Effector memory CD4-positive, alpha-beta T cell (primary cell): Measurements from ENCODE around the gene SEC14L5.

Source experiments
- DNase-seq, 3 donors: peaks; one replicate each; pipeline ENCODE4 v3.0.0-alpha.2; 2020
- H3K27ac ChIP-seq: 2 replicates; pipeline ENCODE4 v1.7.0; 2013; ENCODE audit warnings: mild to moderate bottlenecking, low read length, moderate library complexity; ENCODE audit not compliant: insufficient read depth, poor library complexity, severe bottlenecking
- H3K27me3 ChIP-seq: replicated peaks from 2 replicates; pipeline ENCODE4 v1.7.0; 2013; ENCODE audit warnings: mild to moderate bottlenecking, low read length; ENCODE audit not compliant: insufficient read depth, control insufficient read depth, poor library complexity, severe bottlenecking
- H3K36me3 ChIP-seq: 2 replicates; pipeline ENCODE4 v1.7.0; 2013; ENCODE audit warnings: mild to moderate bottlenecking, low read length, moderate library complexity; ENCODE audit not compliant: control insufficient read depth, insufficient read depth
- H3K4me1 ChIP-seq: 2 replicates; pipeline ENCODE4 v1.7.0; 2013; ENCODE audit warnings: low read length, mild to moderate bottlenecking; ENCODE audit not compliant: control insufficient read depth, insufficient read depth, poor library complexity, severe bottlenecking
- H3K4me3 ChIP-seq: 2 replicates; pipeline ENCODE4 v1.7.0; 2013; ENCODE audit warnings: low read length, low read depth, mild to moderate bottlenecking; ENCODE audit not compliant: insufficient read depth, poor library complexity, severe bottlenecking
- H3K9me3 ChIP-seq: 2 replicates; pipeline ENCODE4 v1.7.0; 2013; ENCODE audit warnings: mild to moderate bottlenecking, low read length, moderate library complexity; ENCODE audit not compliant: control insufficient read depth

SEC14L5 gene

GRCh38 chr16:4917117-4917516, 41.0 kb upstream of the SEC14L5 start:
- H3K36me3 ChIP-seq, result no peaks in the 10 kb centered on the region
- no peak overlapping the region for H3K4me3 ChIP-seq
- H3K27ac ChIP-seq, result no peak overlapping the region
- DNase-seq, result no peak
- H3K4me1 ChIP-seq, result no peaks in the 10 kb centered on the region
- no peaks in the 10 kb centered on the region for H3K9me3 ChIP-seq
- no peaks in the 10 kb centered on the region for H3K27me3 ChIP-seq

GRCh38 chr16:4918781-4919251, 39.3 kb upstream of the SEC14L5 start:
- Histone ChIP-seq H3K4me1 (no peaks in the 10 kb centered on the region), H3K4me3 (no peak overlapping the region)
- DNase-seq, result no peak

DNA sequence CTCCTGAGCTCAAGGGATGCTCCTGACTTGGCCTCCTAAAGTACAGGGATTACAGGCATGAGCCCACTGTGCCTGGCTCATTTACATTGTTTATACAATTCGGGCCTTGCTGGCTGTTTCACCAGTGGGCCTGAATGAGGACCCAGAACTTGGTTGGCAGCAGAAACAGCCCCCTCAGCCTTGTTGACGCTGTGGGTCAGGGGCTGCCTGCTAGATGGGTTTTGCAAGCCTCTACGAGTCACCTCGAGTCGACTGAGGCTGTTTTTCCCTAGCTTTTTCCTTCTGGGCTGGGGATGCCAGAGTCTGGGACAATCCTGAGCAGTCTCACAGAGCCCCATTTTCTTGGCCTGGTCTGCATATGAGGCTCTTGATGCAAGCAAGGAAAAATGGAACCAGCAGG, 37.3 kb upstream of the SEC14L5 start:
- H3K36me3 ChIP-seq, result no peaks in the 10 kb centered on the region
- no peak overlapping the region for H3K4me3 ChIP-seq
- H3K27me3 ChIP-seq, result no peaks in the 10 kb centered on the region
- H3K27ac ChIP-seq, result no peak overlapping the region
- no peak for DNase-seq
- no peaks in the 10 kb centered on the region for H3K9me3 ChIP-seq
- no peaks in the 10 kb centered on the region for H3K4me1 ChIP-seq

More at GRCh38 chr16:4918781-4919251, 39.3 kb upstream of the SEC14L5 start:
- Histone ChIP-seq H3K27ac (no peak overlapping the region), H3K27me3 (no peaks in the 10 kb centered on the region), H3K9me3 (no peaks in the 10 kb centered on the region), H3K36me3 (no peaks in the 10 kb centered on the region)

DNA sequence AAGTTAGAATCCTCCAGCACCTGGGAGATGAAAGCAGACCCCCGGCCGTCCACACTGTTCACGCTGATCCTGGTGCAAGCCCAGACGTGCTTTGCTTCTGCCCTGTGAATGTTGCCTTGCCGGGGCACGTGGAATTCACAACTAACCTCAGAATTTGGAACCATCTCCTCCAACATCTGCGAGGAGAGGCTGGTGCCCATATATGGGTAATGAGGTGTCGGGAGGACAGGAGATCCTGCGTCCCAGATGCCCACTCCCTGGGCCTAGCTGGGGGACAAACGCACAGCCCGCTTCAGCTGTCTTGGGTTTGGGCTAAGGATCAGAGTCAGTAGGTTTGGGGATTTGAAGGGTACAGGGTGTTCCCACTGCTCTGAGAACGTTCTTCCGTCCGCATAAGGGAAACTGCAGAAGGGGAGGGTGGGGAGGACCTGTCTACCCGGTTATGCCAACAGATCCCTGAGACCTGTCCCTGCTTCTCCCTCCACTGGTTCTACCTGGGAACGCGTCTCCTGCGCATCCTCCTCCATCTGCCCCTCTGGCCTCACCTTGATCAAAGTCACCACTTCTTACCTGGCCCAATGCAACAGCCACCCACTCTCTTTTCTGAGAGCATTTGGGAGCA, 35.3 kb upstream of the SEC14L5 start:
- DNase-seq, result no peak
- H3K4me1 ChIP-seq, result no peaks in the 10 kb centered on the region
- no peak overlapping the region for H3K27ac ChIP-seq
- no peaks in the 10 kb centered on the region for H3K36me3 ChIP-seq
- no peaks in the 10 kb centered on the region for H3K27me3 ChIP-seq
- H3K4me3 ChIP-seq, result no peak overlapping the region
- H3K9me3 ChIP-seq, result peaks cover 7% of the 10 kb centered on the region

DNA sequence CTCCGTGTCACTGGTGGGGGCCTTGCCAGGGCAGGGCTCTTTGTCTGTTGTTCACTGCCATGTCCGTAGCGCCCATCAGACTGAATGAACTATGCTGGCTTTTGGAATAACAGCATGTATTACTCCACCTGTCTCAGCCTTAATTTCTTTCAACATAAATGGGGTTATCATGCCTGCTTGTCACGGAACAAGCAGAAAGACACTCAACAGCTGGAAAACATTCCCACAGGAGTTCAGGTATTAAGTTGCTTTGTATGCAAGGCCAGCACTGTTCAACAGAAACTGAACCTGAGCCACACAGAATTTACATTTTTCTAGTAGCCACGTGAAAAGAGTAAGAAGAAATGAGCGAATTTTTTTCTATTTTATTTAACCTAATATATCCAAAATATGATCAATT, 34.3 kb upstream of the SEC14L5 start:
- DNase-seq, result no peak
- Histone ChIP-seq H3K4me3 (no peak overlapping the region), H3K4me1 (no peaks in the 10 kb centered on the region), H3K27me3 (no peaks in the 10 kb centered on the region), H3K36me3 (no peaks in the 10 kb centered on the region), H3K9me3 (peaks cover 7% of the 10 kb centered on the region), H3K27ac (no peak overlapping the region)

- H3K36me3 ChIP-seq, result no peaks in the 10 kb centered on the region
- H3K27me3 ChIP-seq, result no peaks in the 10 kb centered on the region
- no peak overlapping the region for H3K4me3 ChIP-seq
- no peak for DNase-seq
- H3K4me1 ChIP-seq, result no peaks in the 10 kb centered on the region
- no peak overlapping the region for H3K27ac ChIP-seq
- peaks cover 7% of the 10 kb centered on the region for H3K9me3 ChIP-seq
Measured at GRCh38 chr16:4924593-4925292, 33.4 kb upstream of the SEC14L5 start.

GRCh38 chr16:4925293-4925607, 32.9 kb upstream of the SEC14L5 start:
- Histone ChIP-seq H3K4me3 (no peak overlapping the region), H3K27me3 (no peaks in the 10 kb centered on the region)

GRCh38 chr16:4925791-4926190, 32.3 kb upstream of the SEC14L5 start:
- no peak for DNase-seq
- Histone ChIP-seq H3K27me3 (no peaks in the 10 kb centered on the region), H3K36me3 (no peaks in the 10 kb centered on the region), H3K27ac (no peak overlapping the region), H3K4me3 (no peak overlapping the region), H3K9me3 (peaks cover 7% of the 10 kb centered on the region), H3K4me1 (no peaks in the 10 kb centered on the region)

More at GRCh38 chr16:4925293-4925607, 32.9 kb upstream of the SEC14L5 start:
- Histone ChIP-seq H3K36me3 (no peaks in the 10 kb centered on the region), H3K4me1 (no peaks in the 10 kb centered on the region), H3K27ac (no peak overlapping the region), H3K9me3 (peaks cover 7% of the 10 kb centered on the region)
- DNase-seq, result no peak

GRCh38 chr16:4926928-4927327, 31.2 kb upstream of the SEC14L5 start:
- no peak for DNase-seq
- Histone ChIP-seq H3K9me3 (peaks cover 7% of the 10 kb centered on the region), H3K4me3 (no peak overlapping the region), H3K36me3 (no peaks in the 10 kb centered on the region), H3K27me3 (no peaks in the 10 kb centered on the region), H3K27ac (no peak overlapping the region), H3K4me1 (no peaks in the 10 kb centered on the region)

DNA sequence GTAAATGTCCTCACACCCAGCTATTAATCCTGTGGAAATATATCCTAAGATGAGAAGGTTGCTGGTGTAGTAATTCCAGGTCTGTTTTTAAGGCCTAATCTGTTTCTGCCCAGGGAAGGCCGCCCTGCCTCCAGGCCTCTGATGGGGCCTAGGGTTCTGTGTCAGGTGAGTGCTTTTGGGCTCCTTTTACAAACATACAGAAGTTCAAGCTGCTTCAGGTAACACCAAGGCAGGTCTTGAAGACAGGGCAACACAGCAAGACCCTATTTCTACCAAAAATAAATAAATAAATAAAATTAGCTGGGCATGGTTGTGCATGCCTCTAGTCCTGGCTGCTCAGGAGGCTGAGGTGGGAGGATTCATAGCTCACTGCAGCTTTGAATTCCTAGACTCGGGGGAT, 30.5 kb upstream of the SEC14L5 start:
- no peaks in the 10 kb centered on the region for H3K27me3 ChIP-seq

More for the DNA sequence above, 30.5 kb upstream of the SEC14L5 start:
- no peak for DNase-seq
- no peak overlapping the region for H3K4me3 ChIP-seq
- no peak overlapping the region for H3K27ac ChIP-seq
- H3K36me3 ChIP-seq, result no peaks in the 10 kb centered on the region
- H3K4me1 ChIP-seq, result no peaks in the 10 kb centered on the region
- H3K9me3 ChIP-seq, result peaks cover 7% of the 10 kb centered on the region
